ENCODE data around the gene ZFP3. TPM values are rescaled to one million over a fixed set of nuclear protein-coding genes. Genes with fewer than 3 reads are reported as not detected.
"Not testable (repeated sequence)": the region's sequence is repeated elsewhere in the genome, so short reads cannot be mapped to it uniquely, and the experiment has no call there.

The ZFP3 gene
- total RNA-seq, 1 donor from 2014 or later = 3.7 TPM

DNA sequence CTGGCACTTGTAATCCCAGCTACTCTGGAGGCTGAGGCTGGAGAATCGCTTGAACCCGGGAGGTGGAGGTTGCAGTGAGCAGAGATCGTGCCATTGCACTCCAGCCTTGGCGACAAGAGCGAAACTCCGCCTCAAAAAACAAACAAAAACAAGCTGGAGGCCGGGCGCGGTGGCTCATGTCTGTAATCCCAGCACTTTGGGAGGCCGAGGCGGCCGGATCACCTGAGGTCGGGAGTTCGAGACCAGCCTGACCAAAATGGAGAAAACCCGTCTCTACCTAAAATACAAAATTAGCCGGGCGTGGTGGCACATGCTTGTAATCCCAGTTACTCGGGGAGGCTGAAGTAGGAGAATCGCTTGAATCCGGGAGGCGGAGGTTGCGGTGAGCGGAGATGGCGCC is 992 bp upstream of the ZFP3 start:
- intact Hi-C loops (cut with micrococcal nuclease) = not testable (repeated sequence)

DNA sequence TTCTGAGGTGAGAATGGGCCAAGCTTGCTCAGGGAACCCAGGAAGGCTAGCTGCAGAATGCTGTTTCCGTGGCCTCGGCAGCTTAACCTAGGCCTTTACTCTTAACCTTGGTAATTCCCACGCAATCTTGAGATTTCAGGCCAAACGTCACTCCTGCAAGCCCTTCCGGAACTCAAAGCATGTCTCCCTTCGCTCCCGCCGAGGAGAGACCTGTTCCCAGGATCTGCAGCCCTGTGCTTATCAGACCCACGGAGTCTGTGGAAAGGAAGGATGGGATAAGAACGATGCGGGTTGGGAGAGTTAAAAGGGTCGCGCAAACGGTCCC is 524 bp upstream of the ZFP3 start:
- intact Hi-C loops (cut with micrococcal nuclease) = loop anchor here (1.0 to 2.0 kb wide), 2 partner anchors 35 to 113 kb away; partner anchors contain the start of gene ZNF594

GRCh38 chr17:5080591-5080990 is 2.3 kb downstream of the ZFP3 start:
- intact Hi-C loops (cut with micrococcal nuclease) = no loop called here

GRCh38 chr17:5092218-5093010 is 14.1 kb downstream of the ZFP3 start:
- intact Hi-C loops (cut with micrococcal nuclease) = no loop called here

DNA sequence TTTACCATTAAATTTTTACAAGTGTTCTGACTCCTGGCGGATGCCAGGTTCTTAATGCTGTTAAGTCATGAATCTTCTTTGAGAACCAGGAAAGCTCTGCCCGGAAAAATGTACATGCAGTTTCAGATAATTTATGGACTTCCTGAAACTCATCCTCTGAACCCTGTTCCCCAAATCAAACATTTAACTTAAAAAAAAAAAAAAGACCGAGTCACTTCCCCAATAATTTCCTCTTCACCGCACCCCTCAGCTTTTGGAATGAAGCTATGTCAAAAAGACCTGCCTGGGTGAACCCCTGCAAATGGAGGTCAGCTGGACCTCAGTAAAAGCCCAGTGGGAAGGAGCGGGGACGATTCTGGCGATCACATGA is 18.4 kb downstream of the ZFP3 start:
- intact Hi-C loops (cut with micrococcal nuclease) = no loop called here

DNA sequence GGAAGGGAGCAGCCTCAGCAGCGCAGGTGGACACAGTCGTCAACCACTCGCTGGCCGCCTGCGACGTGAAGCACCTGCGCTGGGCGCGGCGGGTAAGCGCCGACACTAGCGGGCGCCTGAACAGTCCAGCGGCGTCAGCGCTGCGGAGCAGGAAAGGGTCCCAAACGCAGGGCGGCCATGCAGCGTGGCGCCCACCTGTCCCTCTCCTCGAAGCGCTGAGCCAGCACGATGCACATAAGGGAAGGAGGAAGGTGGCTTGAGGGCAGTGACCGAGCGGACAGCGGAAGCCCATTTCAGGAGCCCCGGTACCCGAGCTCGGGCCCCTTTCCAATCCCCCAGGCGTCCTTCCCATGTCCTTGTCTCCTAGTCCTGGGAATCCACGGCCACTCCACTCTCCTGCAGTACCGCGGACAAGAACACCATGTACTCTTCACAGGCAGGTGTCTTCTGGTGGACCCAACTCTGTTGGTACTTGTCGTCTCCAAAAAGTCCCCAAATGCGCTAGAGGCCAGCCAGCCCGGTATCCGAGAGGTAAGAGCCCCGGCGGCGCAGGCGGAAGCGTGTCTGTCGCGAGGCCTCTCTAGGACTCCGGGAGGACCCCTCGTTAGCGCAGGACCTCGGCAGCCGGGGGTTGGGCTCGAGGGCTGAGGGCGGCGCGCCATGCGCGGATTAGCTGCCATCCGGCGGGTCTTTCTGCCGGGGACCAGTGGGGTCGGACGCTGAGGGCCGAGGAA is 19.0 kb downstream of the ZFP3 start:
- intact Hi-C loops (cut with micrococcal nuclease) = no loop called here

DNA sequence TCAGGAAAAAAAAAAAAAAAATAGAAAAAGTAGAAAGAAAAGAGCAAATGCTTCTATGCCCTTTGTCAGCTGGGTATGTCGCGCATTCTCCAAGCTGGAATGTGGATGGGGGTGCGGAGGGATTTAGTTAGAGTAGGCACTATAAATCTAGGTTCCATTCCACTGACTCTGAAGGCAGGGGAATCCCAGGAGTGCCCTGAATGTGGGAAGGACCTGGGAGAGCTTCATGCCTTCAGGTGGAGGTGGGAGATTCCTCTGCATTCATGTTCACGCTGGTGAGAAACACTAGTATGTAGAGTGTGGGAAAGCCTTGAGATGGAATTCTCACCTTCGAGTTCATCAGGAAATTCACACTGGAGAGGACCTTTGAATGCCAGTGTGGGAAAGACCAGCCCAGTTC is 21.0 kb downstream of the ZFP3 start:
- intact Hi-C loops (cut with micrococcal nuclease) = no loop called here

GRCh38 chr17:5100832-5101231 is 22.6 kb downstream of the ZFP3 start:
- intact Hi-C loops (cut with micrococcal nuclease) = no loop called here

GRCh38 chr17:5110816-5111215 is 32.5 kb downstream of the ZFP3 start:
- intact Hi-C loops (cut with micrococcal nuclease) = loop anchor here (2.0 kb wide), 1 partner anchor 80 kb away; the partner anchor contains the start of gene ZNF594

GRCh38 chr17:5111402-5112204 is 33.3 kb downstream of the ZFP3 start, which contains the start of gene ZNF232:
Gene ZNF232, minus strand, starts transcription at chr17:5111878. Its CDS starts 56 bp downstream, at chr17:5111822.
- intact Hi-C loops (cut with micrococcal nuclease) = loop anchor here (1.0 to 2.0 kb wide), 2 partner anchors 33 to 79 kb away; partner anchors contain the start of genes ZFP3 and ZNF594

GRCh38 chr17:5115673-5116651 is 37.7 kb downstream of the ZFP3 start, which contains the start of gene USP6:
Gene USP6, plus strand, starts transcription at chr17:5116032. Its CDS starts 14,336 bp downstream, at chr17:5130368.
- intact Hi-C loops (cut with micrococcal nuclease) = no loop called here

GRCh38 chr17:5118219-5118618 is 40.0 kb downstream of the ZFP3 start:
- intact Hi-C loops (cut with micrococcal nuclease) = no loop called here

- intact Hi-C loops (cut with micrococcal nuclease) = no loop called here
Observed at GRCh38 chr17:5120036-5120435, 41.8 kb downstream of the ZFP3 start.

DNA sequence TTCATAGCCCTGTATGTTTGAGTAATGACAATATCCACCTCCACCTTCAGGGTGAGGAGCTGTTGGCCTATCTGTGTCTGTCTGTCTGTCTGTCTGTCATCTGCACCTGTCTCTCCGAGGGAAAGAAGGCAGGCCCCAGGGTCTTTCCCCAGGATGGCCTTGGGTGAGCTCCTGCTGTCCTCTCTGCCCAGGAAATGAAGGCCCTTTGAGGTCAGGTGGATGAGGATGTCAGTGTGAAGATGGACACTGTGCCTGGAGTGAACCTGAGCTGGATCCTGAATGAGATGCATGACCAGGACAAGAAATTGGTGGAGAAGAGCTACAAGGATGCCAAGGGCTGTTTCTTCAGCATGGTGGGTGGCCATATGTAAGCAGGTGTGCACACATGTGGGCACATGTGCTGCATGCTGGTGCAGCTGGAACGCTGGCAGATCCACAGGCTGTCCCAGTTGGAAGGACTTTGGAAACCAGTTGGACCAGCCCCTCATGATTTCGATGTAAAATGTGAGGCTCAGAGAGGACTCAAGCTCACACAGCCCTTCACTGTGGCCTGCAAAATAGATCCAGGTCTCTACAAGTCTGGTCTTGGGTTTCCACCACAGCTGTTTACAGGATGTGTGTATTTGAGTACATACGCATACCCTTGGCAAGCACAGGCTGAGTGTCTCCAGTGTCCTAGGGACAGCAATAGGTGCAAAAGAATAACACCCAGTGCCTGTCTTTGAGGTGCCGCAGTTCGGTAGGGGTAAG is 42.3 kb downstream of the ZFP3 start:
- intact Hi-C loops (cut with micrococcal nuclease) = not testable (repeated sequence)

DNA sequence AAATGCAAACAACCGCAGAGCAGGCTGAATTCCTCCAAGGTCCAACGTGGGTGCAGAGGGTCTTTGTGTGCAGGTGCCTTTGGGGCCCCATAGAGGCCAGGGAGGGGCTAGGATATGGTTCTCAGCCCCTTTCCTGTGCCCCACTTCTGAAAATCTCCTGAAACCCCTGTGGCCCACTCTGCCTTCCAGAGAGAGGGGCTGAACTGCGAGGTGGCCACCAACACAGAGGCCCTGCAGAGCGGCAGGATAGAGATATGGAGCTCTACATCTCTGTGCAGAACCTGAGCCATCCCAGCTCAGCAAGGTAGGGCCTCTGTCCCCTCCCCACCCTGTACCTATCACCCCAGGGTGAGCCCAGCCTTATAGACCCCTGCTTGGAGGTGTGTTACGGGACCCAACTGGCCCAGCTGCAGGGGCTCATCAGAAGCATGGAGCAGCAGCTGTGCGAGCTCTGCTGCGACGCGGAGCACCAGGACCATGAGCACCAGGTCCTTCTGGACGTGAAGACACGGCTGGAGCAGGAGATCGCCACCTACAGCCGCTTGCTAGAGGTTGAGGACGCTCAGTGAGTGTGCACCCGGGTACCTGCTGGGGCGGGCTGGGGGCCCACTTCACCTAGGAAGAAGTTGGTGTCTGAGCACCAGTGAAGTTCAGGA is 43.0 kb downstream of the ZFP3 start:
- intact Hi-C loops (cut with micrococcal nuclease) = no loop called here

GRCh38 chr17:5122056-5122455 is 43.8 kb downstream of the ZFP3 start:
- intact Hi-C loops (cut with micrococcal nuclease) = not testable (repeated sequence)

GRCh38 chr17:5122586-5123342 is 44.5 kb downstream of the ZFP3 start:
- intact Hi-C loops (cut with micrococcal nuclease) = no loop called here

GRCh38 chr17:5123343-5124124 is 45.3 kb downstream of the ZFP3 start:
- intact Hi-C loops (cut with micrococcal nuclease) = no loop called here

Measured in T-helper 2 cell treated with Interferon-gamma antibody and Interleukin-4, amounts not matched to agents 100 ng/mL and 5 ng/mL, for 36 hours (primary cell).